Transverse colon (tissue), 4 donors: Measurements from ENCODE around the gene PDE8B. TPM values are rescaled to one million over a fixed set of nuclear protein-coding genes. Genes with fewer than 3 reads are reported as not detected.

Experiments used
- DNase-seq: peaks from one replicate; pipeline ENCODE4 v3.0.0-alpha.2; 2019
- H3K27ac ChIP-seq, 4 donors: fragments of 200-600 bp; sonication (generic); 2 replicates each; pipeline ENCODE4 v1.5.1; 2016 to 2018; ENCODE audit warnings: inconsistent platforms in 4 of 4
- H3K27me3 ChIP-seq: fragments of 200-600 bp; sonication (generic); 2 replicates; pipeline ENCODE4 v1.5.1; 2017; ENCODE audit warnings: inconsistent platforms
- H3K36me3 ChIP-seq, 4 donors: fragments of 200-600 bp; sonication (generic); 2 replicates each; pipeline ENCODE4 v1.5.1; 2017 to 2019; ENCODE audit warnings: inconsistent platforms in 4 of 4
- H3K4me1 ChIP-seq, 4 donors: fragments of 200-600 bp; sonication (generic); 2 replicates each; pipeline ENCODE4 v1.5.1; 2017 to 2020; ENCODE audit warnings: inconsistent platforms in 4 of 4
- H3K4me3 ChIP-seq, 4 donors: fragments of 200-600 bp; sonication (generic); 1 replicate in 1 of 4; 2 replicates in 3 of 4; pipeline versions ENCODE4 v1.5.1 to v1.6.1; 2017 to 2019; ENCODE audit warnings: inconsistent platforms in 4 of 4
- H3K9me3 ChIP-seq, 2 donors: fragments of 200-600 bp; sonication (generic); 2 replicates each; pipeline ENCODE4 v1.5.1; 2017 to 2019; ENCODE audit warnings: inconsistent platforms in 2 of 2
- CTCF ChIP-seq, 5 experiments: fragments of 200-600 bp in 3 of 5; fragments of 450-650 bp in 2 of 5; sonication (generic) in 3 of 5; IDR thresholded peaks; 1 replicate in 2 of 5; 2 replicates in 3 of 5; pipeline ENCODE4 v1.5.1; 2016 to 2017; ENCODE audit warnings: antibody characterized with exemption in 5 of 5, inconsistent platforms in 3 of 5, mild to moderate bottlenecking in 2 of 5, moderate library complexity in 1 of 5
- EP300 ChIP-seq: sonication (generic); formaldehyde crosslinking; IDR thresholded peaks from one replicate; pipeline ENCODE4 v1.6.1; 2017; ENCODE audit warnings: antibody characterized with exemption, low read depth
- POLR2A ChIP-seq: fragments of 450-650 bp; IDR thresholded peaks from one replicate; pipeline ENCODE4 v1.6.1; 2016; ENCODE audit warnings: antibody characterized with exemption, mild to moderate bottlenecking, moderate library complexity
- POLR2AphosphoS5 ChIP-seq, 3 donors: sonication (generic); formaldehyde crosslinking; IDR thresholded peaks; one replicate each; pipeline ENCODE4 v1.6.1; 2016; ENCODE audit warnings: antibody characterized with exemption in 3 of 3
- WGBS, 2 donors: methylation state at CpG; one replicate each; pipeline ENCODE4 v1.1.5; 2018; ENCODE audit warnings: low coverage in 1 of 2; 5-methylcytosine and 5-hydroxymethylcytosine counted together
- in situ Hi-C, 4 donors: fragments of 200-750 bp; cut with MboI; loops; one replicate each; pipeline versions ENCODE4 v1.15.0 to v1.15.1; 2017; ENCODE audit warnings: low sequenced_read_pairs in 3 of 4, low pct_ligation_motif_present in 1 of 4, low pct_unique_long_range_greater_than_20kb in 1 of 4
- intact Hi-C: fragments of 100-400 bp; cut with DNase I; formaldehyde crosslinking; loops from one replicate; pipeline ENCODE4 v1.15.1; 2023; ENCODE audit warnings: low total_unique reads
- total RNA-seq, 4 donors: library from RNA; depleted of rRNA; stranded (reverse); fragments of >200 nt; gene quantifications; one replicate each; pipeline ENCODE4 v1.1.0, GENCODE V29; 2016

Gene PDE8B
- total RNA-seq, 4 donors from 2014 or later: 0.40 to 22.4 (median 1.2) TPM

GRCh38 chr5:77431286-77431685 lies 220.8 kb downstream of the PDE8B start:
- no peak for DNase-seq
- H3K27ac ChIP-seq: no peak overlapping the region
- peaks cover 0 to 20% (median 3%) of the 10 kb centered on the region in 4 donors for H3K36me3 ChIP-seq
- no peaks in the 10 kb centered on the region for H3K9me3 ChIP-seq
- no peak overlapping the region for H3K4me3 ChIP-seq
- intact Hi-C loops (no loop called here), in situ Hi-C loops (no loop called here)
- TF ChIP-seq EP300 (no peak), POLR2A (no peak), POLR2AphosphoS5 (IDR thresholded peaks at IDR 0.05) (no peak)
- WGBS, 2 donors: 90 to 91% methylated on average over 2 to 3 of the region's 3 CpGs
- H3K27me3 ChIP-seq: no peaks in the 10 kb centered on the region
- peaks cover 0 to 18% (median 0%) of the 10 kb centered on the region in 4 donors for H3K4me1 ChIP-seq

GRCh38 chr5:77431719-77432118 lies 221.2 kb downstream of the PDE8B start:
- intact Hi-C loops: no loop called here
- TF ChIP-seq POLR2AphosphoS5 (IDR thresholded peaks at IDR 0.05): no peak
- no peak for TF ChIP-seq CTCF (IDR thresholded peaks at IDR 0.05)
- no peak for TF ChIP-seq EP300
- TF ChIP-seq POLR2A: no peak
- no peaks in the 10 kb centered on the region for H3K27me3 ChIP-seq
- no peak for DNase-seq
- H3K27ac ChIP-seq: no peak overlapping the region
- H3K36me3 ChIP-seq: peaks cover 0 to 20% (median 3%) of the 10 kb centered on the region in 4 donors
- no peaks in the 10 kb centered on the region for H3K9me3 ChIP-seq
- 94 to 98% methylated on average over 1 of the region's 1 CpG for WGBS, 2 donors
- in situ Hi-C loops: no loop called here
- no peak overlapping the region for H3K4me3 ChIP-seq
- H3K4me1 ChIP-seq: peaks cover 0 to 16% (median 0%) of the 10 kb centered on the region in 4 donors

GRCh38 chr5:77437194-77437593 lies 226.7 kb downstream of the PDE8B start:
- TF ChIP-seq CTCF (IDR thresholded peaks at IDR 0.05): peak in 2 of 5 experiments; percentile 13 to 15
- no peak for TF ChIP-seq POLR2A
- no peak for TF ChIP-seq POLR2AphosphoS5 (IDR thresholded peaks at IDR 0.05)
- TF ChIP-seq EP300: no peak
- no peaks in the 10 kb centered on the region for H3K4me1 ChIP-seq
- in situ Hi-C loops: no loop called here

GRCh38 chr5:77438071-77438470 lies 227.6 kb downstream of the PDE8B start:
- DNase-seq: no peak
- no peaks in the 10 kb centered on the region for H3K9me3 ChIP-seq
- no peak overlapping the region for H3K27ac ChIP-seq
- H3K4me3 ChIP-seq: no peak overlapping the region
- no peak for TF ChIP-seq POLR2A
- no peak for TF ChIP-seq EP300
- TF ChIP-seq POLR2AphosphoS5 (IDR thresholded peaks at IDR 0.05): no peak
- no peak for TF ChIP-seq CTCF (IDR thresholded peaks at IDR 0.05)
- WGBS, 2 donors: 60 to 72% methylated on average over 1 to 3 of the region's 3 CpGs
- in situ Hi-C loops: no loop called here
- intact Hi-C loops: no loop called here
- no peaks in the 10 kb centered on the region for H3K27me3 ChIP-seq
- H3K36me3 ChIP-seq: peaks cover 0 to 13% (median 4%) of the 10 kb centered on the region in 4 donors
- H3K4me1 ChIP-seq: no peaks in the 10 kb centered on the region

More at GRCh38 chr5:77437194-77437593, 226.7 kb downstream of the PDE8B start:
- peaks cover 0 to 13% (median 7%) of the 10 kb centered on the region in 4 donors for H3K36me3 ChIP-seq
- no peak overlapping the region for H3K27ac ChIP-seq
- H3K4me3 ChIP-seq: no peak overlapping the region
- intact Hi-C loops: no loop called here
- 75 to 84% methylated on average over 4 to 5 of the region's 5 CpGs for WGBS, 2 donors
- H3K27me3 ChIP-seq: no peaks in the 10 kb centered on the region
- no peak for DNase-seq
- H3K9me3 ChIP-seq: no peaks in the 10 kb centered on the region

- no peak for TF ChIP-seq CTCF (IDR thresholded peaks at IDR 0.05)
- TF ChIP-seq POLR2A: no peak
- no peak for TF ChIP-seq EP300
- TF ChIP-seq POLR2AphosphoS5 (IDR thresholded peaks at IDR 0.05): no peak
- Histone ChIP-seq H3K9me3 (no peaks in the 10 kb centered on the region), H3K27me3 (no peaks in the 10 kb centered on the region), H3K36me3 (peaks cover 0 to 14% (median 7%) of the 10 kb centered on the region in 4 donors), H3K4me3 (no peak overlapping the region), H3K4me1 (no peaks in the 10 kb centered on the region), H3K27ac (no peak overlapping the region)
- WGBS, 2 donors: 79 to 83% methylated on average over 1 of the region's 1 CpG
- in situ Hi-C loops (no loop called here), intact Hi-C loops (no loop called here)
- no peak for DNase-seq
These were observed 233.2 kb downstream of the PDE8B start for GRCh38 chr5:77443670-77444069.
